ENCODE data around the gene VPS37C.
A peak's percentile ranks its signal among the peaks of the same experiment; 100 is the strongest.
"Not testable (repeated sequence)": the region's sequence is repeated elsewhere in the genome, so short reads cannot be mapped to it uniquely, and the experiment has no call there.

Gene VPS37C

GRCh38 chr11:61115498-61116224, 45.6 kb downstream of the VPS37C start:
- DNase-seq: no peak

- no peak for DNase-seq
These were observed 46.3 kb downstream of the VPS37C start for GRCh38 chr11:61114913-61115312.

DNA sequence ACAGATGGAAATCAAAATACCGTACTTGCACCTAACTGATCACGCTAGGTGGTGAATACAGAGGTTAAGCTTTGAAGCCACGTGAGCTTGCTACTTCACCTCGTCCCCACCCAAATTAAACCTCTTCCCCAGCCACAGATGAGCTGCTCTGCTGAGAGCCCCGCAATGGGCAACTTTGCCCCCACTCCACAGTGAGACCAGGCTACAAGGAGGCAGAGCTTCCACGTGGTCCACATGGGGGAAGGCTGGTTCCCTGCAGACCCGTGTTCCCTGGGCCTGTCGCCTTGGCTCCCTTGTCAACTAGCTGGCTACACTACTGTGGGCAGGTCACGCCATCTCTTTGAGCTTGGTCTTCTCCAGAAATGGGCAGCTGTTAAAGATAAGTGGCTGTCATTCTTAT, 48.0 kb downstream of the VPS37C start:
- no peak for DNase-seq

DNA sequence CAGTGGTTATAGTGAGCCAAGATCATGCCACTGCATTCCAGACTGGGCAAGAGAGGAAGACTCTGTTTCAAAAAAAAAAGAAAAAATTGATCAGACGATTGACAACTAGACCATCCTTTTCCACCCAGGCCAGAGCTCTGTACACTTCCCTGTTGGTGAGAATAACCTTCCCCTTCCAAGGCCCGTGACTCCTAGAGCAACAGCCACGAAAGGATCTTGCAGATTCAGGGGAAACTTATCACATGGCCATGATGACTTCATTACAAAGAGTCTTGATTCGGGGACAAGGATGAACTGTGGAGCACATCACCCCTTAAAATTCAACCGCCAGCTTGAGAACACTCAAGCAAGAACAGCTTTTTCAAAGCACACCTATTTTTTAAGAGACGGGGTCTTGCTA, 48.7 kb downstream of the VPS37C start:
- DNase-seq: no peak

DNA sequence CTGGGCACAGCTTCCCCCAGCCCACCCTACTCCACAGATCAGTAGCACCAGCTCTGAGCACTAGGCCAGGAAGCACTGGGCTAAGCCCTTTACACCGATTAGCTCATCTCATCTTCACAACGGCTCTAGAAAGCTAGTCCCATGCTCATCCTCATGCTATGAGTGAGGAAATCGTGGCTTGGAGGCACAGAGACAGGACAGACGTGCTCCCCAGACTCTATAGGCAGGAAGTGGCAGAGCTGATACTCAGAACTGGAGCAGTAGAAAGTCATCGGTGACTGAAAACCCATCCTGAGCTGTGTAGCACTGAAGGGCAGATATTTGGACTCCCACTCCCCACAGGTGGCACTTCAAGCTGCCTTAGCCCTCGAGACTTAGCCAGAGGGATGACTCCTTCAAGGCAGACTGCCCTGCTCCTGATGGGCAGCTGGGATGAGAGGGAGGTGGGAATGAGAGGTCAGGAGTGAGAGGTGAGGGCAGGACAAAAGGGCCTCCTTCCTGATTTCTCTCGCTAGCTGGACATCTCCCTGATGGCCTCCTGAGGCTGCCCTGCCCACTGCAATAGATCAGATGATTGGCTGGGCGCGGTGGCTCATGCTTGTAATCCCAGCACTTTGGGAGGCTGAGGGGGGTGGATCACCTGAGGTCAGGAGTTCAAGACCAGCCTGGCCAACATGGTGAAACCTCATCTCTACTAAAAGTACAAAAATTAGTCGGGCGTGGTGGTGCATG, 49.3 kb downstream of the VPS37C start:
- peak; percentile 63 to 77 for DNase-seq

DNA sequence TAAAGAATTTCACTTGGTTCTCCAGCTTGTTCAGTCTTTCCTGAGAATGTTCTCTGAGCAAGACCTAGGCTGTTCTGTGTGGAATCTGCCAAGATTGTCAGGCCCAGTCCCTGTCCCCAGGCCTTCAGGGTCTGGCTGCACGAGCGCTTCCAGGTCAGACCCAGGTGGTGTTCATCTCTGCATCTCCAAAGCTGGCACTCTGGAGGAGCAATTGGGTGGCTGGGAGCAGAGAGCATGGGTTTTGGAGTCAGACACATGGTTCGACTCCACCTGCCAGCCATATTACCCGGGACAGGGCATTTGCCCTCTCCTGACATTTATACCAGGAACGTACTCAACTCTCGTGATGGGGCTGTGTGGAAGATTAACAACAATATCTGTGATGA, 50.2 kb downstream of the VPS37C start:
- no peak for DNase-seq

DNA sequence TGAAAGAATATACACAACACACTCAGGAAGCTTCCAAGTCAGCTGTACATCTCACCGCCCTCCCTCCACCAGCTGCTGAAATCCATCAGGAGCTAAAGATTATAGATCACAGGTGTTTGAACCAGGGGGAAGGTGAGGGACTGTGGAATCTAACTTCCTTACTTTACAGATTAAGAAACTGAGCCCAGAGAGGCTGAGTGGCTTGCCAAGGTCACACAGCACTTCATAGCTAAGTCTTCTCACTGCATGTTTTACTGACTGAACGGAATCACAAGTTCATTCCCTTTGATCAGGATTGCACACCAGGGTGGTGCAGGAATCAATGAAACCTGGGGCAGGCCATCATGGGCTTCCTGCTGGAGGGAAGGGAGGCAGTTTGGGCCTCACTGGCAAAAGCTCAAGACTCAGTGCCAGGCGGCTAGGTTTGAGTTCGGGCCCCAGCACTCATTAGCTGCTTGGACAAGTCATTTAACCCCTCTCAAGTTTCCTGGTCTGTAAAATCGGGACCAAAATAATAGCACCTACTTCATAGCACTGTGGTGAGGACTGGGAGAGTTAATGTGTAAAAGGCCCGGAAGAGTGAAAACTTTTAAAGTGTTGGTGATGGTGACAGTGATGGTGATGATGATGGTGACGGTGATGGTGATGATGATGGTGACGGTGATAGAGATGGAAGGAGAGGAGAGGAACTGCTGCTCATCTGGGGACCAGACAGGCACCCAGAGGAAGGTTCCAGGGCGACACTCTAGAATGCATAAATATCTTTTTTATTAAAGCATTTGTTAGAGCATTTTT, 50.8 kb downstream of the VPS37C start:
- no peak for DNase-seq

- DNase-seq: no peak
These were observed 51.6 kb downstream of the VPS37C start for GRCh38 chr11:61109671-61110070.

GRCh38 chr11:61108847-61109585, 52.2 kb downstream of the VPS37C start:
- no peak for DNase-seq

- no peak for DNase-seq
These were observed 53.3 kb downstream of the VPS37C start for GRCh38 chr11:61107888-61108287.

GRCh38 chr11:61106894-61107470, 54.2 kb downstream of the VPS37C start:
- no peak for DNase-seq

DNA sequence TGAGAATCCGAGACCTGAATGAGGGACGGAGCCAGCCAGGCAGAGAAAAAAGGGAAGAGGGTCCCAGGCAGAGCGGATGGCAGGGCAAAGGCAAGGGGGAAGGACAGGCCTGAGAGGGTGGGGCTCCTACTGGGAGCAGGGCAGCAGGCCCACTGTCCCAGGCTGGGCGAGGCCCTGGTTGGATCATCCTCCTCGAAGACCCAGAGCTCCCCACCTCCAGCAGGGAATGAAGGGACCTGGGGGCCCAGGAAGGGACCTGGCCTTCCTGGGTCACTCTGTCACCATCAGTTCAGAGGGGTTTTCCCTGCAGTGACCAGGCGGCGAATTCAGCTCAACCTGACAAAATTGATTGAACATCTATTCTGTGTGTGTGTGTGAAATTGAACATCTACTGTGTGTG, 54.9 kb downstream of the VPS37C start:
- DNase-seq: no peak

DNA sequence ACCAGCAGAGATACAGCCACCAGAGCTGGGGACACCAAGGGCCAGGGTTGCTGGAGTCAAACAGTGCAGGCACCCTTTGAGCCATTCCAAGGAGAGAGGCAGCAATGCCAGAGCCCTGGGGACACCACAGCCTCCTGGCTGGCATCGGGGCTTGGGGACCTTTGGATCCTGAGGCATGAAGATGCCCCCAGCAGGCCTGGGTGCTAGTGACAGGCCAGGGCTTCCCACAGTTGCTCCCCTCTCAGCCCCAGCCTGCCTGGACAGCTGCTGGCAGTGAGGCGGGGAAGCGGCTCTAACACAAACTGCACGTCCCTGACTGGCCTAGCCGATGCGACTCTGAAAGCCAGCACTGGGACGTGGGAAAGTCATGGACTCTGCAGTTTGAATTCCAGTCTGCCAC, 56.3 kb downstream of the VPS37C start:
- no peak for DNase-seq

DNA sequence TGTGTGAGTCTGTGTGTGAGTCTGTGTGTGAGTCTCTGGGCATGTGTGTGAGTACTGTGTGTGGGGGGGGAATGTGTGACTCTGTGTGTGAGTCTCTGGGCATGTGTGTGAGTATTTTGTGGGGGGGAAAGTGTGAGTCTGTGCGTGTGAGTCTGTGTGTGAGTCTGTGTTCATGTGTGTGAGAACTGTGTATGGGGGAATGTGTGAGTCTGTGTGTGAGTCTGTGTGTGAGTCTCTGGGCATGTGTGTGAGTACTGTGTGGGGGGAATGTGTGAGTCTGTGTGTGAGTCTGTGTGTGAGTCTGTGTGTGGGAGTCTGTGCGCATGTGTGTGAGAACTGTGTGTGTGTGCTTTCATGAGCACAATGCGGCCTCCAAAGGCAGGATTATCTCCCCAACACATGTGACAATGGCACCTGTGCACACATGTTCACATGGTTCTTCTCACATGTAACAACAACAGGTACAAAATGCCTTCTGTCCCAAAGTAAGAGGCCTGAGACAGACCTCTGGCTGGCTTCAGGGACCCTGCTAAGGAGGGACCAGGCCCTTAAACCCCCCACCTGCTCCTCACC, 57.3 kb downstream of the VPS37C start:
- DNase-seq: no peak

GRCh38 chr11:61102667-61103571, 58.3 kb downstream of the VPS37C start:
- no peak for DNase-seq

- no peak for DNase-seq
These were observed 62.4 kb downstream of the VPS37C start for GRCh38 chr11:61098778-61099177.

DNA sequence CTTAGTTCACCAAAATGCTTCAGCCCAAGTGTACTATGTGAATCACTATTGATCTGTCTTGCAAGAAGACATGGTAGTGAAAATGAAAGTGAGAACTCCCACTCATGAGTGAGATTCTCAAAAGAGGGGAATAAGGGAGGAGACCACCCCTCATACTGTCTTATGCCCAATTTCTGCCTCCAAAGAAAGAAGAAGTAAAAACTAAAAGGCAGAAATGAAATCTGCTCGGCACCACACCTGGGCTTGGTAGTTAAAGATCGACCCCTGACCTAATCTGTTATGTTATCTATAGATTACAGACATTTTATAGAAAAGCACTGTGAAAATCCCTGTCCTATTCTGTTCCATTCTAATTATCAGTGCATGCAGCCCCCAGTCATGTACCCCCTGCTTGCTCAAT, 63.0 kb downstream of the VPS37C start:
- DNase-seq: not testable (repeated sequence)

DNA sequence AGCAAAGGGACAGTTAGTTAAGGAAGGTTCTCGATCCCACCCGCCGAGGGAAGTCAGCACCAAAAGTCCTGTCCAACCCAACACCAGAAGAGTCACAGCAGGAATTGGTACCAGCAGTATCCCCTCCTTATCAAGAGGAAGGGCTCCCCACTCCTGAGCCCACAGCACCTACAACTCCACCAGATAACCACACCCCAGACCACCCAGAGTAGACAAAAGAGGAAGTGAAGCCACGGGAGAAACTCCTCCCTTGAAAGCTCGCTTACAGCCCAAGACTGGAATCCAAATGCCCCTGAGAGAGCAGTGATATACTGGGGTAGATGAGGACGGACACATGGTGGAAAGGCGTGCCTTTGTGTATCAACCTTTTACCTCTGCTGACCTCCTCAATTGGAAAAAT, 66.2 kb downstream of the VPS37C start:
- DNase-seq: no peak

DNA sequence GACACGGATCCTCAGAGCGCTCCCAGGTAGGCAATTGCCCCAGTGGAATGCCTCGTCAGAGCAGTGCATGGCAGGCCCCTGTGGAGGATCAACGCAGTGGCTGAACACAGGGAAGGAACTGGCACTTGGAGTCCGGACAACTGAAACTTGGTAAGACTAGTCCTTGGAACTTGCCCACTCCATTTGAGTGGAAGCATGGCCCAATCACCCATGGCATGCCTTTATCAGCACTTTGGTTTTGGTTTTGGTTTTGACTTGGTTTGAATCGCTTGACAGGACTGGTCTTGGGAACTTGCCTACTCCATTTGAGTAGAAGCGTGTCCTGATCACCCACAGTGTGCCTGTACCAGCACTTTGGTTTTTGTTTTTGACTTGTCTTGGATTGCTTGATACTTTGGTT, 67.1 kb downstream of the VPS37C start:
- not testable (repeated sequence) for DNase-seq

DNA sequence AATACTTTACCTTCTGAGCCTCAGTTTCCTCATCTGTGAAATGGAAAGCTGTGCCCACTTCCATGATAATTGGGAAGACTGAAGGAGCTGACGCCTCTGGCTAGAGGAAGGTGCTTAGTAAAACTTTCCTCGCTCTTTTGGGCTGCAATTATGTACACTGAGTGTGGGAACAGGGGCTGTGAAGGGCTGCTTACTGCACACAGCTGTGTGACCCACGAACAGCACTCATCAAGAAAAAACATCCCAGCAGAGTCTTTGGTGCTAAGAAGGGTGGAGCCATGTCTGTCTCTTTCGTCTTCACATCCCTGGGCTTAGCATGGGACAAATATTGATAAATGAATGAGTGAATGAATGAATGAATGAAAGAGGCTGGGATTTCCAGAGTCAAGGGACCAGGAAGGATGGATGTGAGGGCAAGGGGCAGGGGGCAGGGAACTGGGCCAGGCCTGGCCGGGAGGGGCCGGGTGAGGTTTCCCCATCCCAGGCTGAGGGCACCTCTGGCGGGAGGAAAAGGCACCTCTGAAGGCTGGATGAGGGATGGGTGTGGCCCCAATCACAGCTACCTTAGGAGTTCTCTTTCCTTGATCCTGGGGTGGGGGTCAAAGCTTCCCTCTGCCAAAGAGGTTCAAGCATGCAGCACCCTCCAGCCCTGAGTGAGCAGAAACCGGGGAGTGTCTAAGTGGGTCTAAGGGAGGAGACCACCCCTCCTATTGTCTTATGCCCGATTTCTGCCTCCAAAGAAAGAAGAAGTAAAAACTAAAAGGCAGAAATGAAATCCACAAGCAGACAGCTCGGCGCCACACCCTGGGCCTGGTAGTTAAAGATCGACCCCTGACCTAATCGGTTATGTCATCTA, 68.1 kb downstream of the VPS37C start:
- DNase-seq: no peak

All from activated CD4-positive, alpha-beta T cell treated with anti-CD3 and anti-CD28 coated beads, Interleukin-2, amount 50 U/mL, for 48 hours (primary cell).